Measurements from ENCODE around the gene KRT73.
A peak's percentile ranks its signal among the peaks of the same experiment; 100 is the strongest.

Gene KRT73

GRCh38 chr12:52582486-52582885, 35.9 kb downstream of the KRT73 start:
- no peak overlapping the region for H3K4me3 ChIP-seq
- H3K36me3 ChIP-seq: no peaks in the 10 kb centered on the region
- no peak overlapping the region for H3K27ac ChIP-seq
- no peaks in the 10 kb centered on the region for H3K9me3 ChIP-seq
- H3K27me3 ChIP-seq: peaks cover 0 to 9% of the 10 kb centered on the region in 2 donors
- DNase-seq: no peak
- no peak for TF ChIP-seq CTCF (IDR thresholded peaks at IDR 0.05)
- intact Hi-C loops (cut with DNase I; ENCODE audit: low total_unique reads): loop anchor here (10.0 kb wide), 2 partner anchors 198 to 438 kb away; partner anchors contain the start of gene KRT84
- no peaks in the 10 kb centered on the region for H3K4me1 ChIP-seq

GRCh38 chr12:52581481-52581880, 36.9 kb downstream of the KRT73 start:
- Histone ChIP-seq H3K9me3 (no peaks in the 10 kb centered on the region), H3K27ac (no peak overlapping the region), H3K36me3 (no peaks in the 10 kb centered on the region), H3K27me3 (peaks cover 0 to 6% of the 10 kb centered on the region in 2 donors), H3K4me3 (no peak overlapping the region), H3K4me1 (no peaks in the 10 kb centered on the region)
- peak in 1 of 2 donors; percentile 11 for DNase-seq
- intact Hi-C loops (cut with DNase I; ENCODE audit: low total_unique reads): loop anchor here (10.0 kb wide), 2 partner anchors 197 to 437 kb away; partner anchors contain the start of gene KRT84
- TF ChIP-seq CTCF (IDR thresholded peaks at IDR 0.05): no peak

- Histone ChIP-seq H3K27me3 (peaks cover 0 to 4% of the 10 kb centered on the region in 2 donors), H3K36me3 (no peaks in the 10 kb centered on the region), H3K4me3 (no peak overlapping the region), H3K4me1 (no peaks in the 10 kb centered on the region), H3K27ac (no peak overlapping the region), H3K9me3 (no peaks in the 10 kb centered on the region)
- TF ChIP-seq CTCF (IDR thresholded peaks at IDR 0.05): no peak
- DNase-seq: peak in 1 of 2 donors; percentile 48
- intact Hi-C loops (cut with DNase I; ENCODE audit: low total_unique reads): loop anchor here (10.0 kb wide), 2 partner anchors 196 to 436 kb away; partner anchors contain the start of gene KRT84
Observed at GRCh38 chr12:52581066-52581465, 37.3 kb downstream of the KRT73 start.

- H3K4me3 ChIP-seq: no peak overlapping the region
- H3K4me1 ChIP-seq: no peaks in the 10 kb centered on the region
- no peak for TF ChIP-seq CTCF (IDR thresholded peaks at IDR 0.05)
- H3K9me3 ChIP-seq: no peaks in the 10 kb centered on the region
- intact Hi-C loops (cut with DNase I; ENCODE audit: low total_unique reads): loop anchor here (10.0 kb wide), 2 partner anchors 196 to 436 kb away; partner anchors contain the start of gene KRT84
- H3K36me3 ChIP-seq: no peaks in the 10 kb centered on the region
- DNase-seq: peak in 1 of 2 donors; percentile 37
- peaks cover 0 to 4% of the 10 kb centered on the region in 2 donors for H3K27me3 ChIP-seq
- no peak overlapping the region for H3K27ac ChIP-seq
Observed at GRCh38 chr12:52580496-52580895, 37.9 kb downstream of the KRT73 start.

GRCh38 chr12:52579468-52580465, 38.6 kb downstream of the KRT73 start:
- Histone ChIP-seq H3K4me3 (no peak overlapping the region), H3K4me1 (no peaks in the 10 kb centered on the region), H3K36me3 (no peaks in the 10 kb centered on the region), H3K27ac (no peak overlapping the region), H3K9me3 (no peaks in the 10 kb centered on the region), H3K27me3 (peaks cover 0 to 4% of the 10 kb centered on the region in 2 donors)
- peak in 1 of 2 donors; percentile 42 for DNase-seq
- intact Hi-C loops (cut with DNase I; ENCODE audit: low total_unique reads): loop anchor here (10.0 kb wide), 3 partner anchors 195 to 435 kb away; partner anchors contain the start of gene KRT84
- TF ChIP-seq CTCF (IDR thresholded peaks at IDR 0.05): no peak
